ENCODE measurements around the gene COX19.
"Not testable (repeated sequence)": the region's sequence is repeated elsewhere in the genome, so short reads cannot be mapped to it uniquely, and the experiment has no call there.

- TF ChIP-seq POLR2AphosphoS5, CTCF (IDR thresholded peaks at IDR 0.05): not testable (repeated sequence)
Measured at GRCh38 chr7:924042-924441, 51.3 kb downstream of the COX19 start.
